HG03039 (cell line): ENCODE data around the gene CCNL2.
"Not testable (repeated sequence)": the region's sequence is repeated elsewhere in the genome, so short reads cannot be mapped to it uniquely, and the experiment has no call there.

Experiments used
- ATAC-seq: cut with Tn5 transposase; IDR thresholded peaks from one replicate; pipeline ENCODE4 v1.9.1; 2021; ENCODE audit warnings: mild to moderate bottlenecking, moderate library complexity; ENCODE audit not compliant: unreplicated experiment

CCNL2 gene

DNA sequence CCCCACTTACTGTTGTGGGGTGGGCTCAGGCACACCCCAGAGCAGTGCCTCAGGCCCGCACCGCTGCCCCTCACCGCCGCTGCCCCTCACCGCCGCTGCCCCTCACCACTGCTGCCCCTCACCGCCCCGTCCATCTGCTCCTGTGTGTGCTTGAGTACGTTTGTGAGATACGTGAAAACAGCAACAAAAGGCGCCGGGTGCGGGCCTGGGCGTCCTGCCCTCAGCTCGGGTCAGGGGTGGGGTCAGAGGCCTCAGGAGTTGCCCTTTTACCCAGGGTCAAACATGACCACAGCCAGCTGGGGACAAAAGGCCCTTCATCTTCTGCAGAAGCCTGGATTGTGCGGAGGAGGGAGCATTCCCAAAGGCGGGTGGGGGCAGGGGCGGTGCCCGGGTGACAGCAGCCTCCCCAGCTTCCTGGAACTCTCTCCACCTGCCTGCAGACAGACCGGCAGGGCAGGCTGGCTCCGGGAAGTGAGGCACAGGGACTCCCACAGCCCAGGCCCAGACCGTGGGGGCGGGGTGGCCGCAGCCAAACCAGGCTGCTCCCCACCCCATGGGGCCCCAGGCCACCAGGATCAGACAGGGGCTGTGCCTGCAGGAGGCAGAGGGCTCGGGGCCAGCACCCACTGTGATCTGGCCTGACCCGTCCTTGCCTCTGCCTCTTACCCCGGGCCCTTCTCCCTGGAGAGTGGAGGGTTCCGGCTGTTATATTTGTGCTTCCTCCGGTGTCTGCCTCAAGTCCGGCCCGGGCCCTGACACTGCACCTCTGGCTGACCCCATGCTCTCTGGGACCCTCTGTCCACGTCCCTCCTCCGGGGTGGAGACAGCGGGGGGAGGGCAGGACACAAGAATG lies 34.0 kb upstream of the CCNL2 start:
- ATAC-seq, result no peak

DNA sequence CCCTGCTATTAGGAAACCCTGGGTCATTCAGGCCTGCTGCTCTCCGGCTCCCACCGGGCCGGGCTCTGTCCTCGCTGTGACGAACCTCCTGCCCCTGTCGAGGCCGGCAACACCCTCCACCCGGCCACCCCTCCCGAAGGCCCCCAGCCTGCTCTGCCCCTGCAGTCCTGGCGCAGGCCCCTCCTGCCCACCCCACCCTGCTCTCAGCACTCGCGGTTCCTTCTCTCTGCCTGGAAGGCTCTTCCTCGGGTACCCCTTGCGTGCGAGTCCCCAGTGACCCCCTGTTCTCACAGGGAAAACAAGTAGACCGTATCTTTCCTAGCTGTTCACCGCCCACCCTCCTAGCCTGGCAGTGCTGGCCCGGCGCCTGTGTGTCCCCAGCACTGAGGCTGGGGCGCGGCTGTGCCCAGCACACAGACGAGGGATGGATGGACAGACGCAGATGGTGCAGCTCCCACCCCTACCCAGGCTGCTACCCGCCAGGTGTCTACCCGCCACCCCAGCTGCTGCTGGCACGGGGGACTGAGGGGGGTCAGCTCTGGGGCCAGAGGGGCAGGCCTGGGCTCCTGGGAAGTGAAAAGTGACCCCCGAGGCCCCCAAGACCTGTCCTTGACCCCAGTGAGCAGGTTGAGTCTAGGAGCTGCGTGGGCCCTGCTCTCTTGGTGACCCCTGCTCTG lies 33.3 kb upstream of the CCNL2 start:
- ATAC-seq, result no peak

DNA sequence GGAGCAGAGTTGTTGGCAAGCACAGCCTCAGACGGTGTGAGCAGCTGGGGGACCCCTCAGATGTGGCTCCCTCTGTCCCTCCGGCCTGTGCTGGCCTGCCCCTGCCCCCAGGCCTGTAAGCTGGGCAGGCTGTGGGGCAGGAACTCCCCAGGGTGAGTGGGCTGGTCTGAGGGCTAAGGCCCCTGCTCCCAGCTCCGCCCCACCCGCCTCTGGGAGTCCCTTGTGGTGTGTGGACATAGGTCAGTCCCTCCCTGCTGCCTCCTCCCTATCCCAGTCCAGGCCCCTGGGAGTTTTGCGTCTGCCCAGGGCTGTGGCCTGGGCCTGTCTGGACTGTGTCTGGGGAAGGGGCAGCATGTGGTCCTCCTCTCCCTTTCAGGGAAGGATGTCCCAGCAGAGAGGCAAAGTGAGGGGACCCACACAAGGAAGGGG lies 32.7 kb upstream of the CCNL2 start:
- ATAC-seq, result no peak

DNA sequence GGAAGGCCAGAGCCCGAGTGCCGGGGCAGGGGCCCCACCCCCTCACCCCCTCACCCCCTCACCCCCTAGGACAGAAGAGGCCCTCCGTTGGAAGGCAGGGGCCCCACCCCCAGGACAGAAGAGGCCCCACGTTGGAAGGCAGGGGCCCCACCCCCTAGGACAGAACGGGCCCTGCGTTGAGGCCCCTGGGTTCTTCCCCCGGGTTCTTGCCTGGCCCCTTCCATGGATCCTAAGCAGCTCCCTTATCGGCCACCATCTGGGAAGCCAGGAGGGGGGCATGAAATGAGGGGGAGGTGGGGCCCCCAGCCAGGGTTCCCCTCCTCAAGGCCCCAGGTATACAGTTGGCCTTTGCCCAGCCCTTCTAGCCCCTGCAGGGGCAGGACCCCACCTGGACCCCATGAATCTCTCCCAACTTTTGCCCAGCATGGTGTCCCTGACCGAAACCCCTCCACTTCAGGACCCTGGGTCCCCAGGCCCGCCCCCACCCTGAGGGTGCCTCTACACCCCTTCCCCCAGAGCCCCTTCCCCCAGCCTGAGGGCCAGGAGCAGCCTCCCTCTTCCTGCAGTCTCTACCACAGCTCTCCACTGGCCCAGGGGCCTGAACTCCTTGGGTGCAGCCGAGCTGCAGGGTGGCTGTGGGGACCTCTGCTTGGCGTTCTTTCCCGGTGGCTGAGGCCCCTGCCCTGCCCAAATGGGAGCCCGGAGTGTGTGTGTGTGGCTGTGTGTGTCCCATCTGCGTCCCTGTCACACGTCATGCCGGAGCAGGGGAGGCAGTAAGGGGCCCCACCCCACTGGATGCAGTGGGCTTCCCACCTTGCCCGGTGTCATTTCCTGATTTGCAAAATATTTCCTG lies 32.1 kb upstream of the CCNL2 start:
- no peak for ATAC-seq

DNA sequence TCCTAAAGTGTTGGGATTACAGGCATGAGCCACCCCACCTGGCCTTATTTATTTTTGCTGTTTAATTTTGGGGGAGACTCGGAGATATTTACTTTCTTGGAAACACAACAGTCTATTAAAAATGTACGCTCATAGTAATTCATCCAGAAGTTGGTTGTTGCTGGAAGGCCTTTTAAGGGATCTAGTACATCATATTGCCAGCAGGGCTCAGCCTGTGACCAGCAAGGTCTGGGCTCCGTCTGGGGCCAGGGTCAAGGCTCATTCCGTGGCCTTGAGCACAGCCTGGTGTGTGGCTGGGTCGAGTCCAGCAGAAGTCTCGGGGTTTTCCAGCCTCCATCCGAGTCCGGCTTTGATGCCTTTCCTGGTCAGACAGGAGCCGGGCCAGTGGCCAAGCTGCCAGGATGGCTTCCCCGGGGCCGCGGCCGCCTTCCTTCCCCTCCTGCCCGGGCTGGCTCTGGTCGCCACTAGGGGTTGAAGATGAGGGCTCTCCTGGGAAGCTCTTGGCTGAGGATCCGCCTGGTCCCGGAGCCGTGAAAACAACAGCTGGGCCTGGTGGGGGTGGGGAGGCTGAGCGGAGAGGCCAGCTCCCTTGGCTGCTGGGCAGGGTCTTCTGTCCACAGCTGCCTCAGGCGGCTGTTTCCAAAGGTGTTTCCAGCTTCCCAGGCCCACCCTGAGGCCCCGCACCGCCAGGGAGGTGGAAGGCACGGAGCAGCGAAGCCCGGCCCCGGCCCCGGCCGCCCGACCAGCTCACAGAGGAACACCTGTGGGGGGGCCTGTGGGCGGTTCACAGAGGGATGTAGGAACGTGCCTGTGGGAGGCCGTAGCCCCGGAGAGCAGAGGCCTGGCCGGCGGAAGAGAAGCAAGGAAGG lies 31.2 kb upstream of the CCNL2 start:
- no peak for ATAC-seq

DNA sequence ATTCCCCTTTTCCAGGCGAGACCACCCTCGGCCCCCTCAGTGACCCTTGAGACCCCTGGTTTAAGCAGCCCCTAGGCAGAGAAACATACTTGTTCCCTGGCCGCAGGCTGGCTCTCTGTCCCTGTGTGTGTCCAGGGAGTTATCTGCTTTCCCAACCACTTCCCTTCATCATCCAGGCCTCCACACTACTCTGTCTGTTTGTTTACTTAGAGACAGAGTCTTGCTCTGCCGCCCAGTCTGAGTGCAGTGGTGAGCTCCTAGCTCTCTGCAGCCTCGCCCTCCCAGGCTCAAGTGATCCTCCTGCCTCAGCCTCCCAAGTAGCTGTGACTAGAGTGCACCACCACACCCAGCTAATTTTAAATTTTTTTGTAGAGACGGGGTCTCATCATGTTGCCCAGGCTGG lies 30.5 kb upstream of the CCNL2 start:
- ATAC-seq, result no peak

DNA sequence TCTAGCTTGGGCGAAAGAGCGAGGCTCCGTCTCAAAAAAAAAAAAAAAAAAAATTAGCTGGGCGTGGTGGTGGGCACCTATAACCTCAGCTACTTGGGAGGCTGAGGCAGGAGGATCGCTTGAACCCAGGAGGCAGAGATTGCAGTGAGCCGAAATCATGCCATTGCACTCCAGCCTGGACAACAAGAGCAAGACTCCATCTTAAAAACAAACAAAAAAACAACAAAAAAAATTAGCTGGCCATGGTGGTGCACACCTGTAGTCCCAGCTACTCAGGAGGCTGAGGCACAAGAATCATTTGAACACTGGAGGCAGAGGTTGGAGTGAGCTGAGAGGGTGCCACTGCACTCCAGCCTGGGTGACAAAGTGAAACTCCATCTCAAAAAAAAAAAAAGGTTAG lies 29.8 kb upstream of the CCNL2 start:
- ATAC-seq, result not testable (repeated sequence)

DNA sequence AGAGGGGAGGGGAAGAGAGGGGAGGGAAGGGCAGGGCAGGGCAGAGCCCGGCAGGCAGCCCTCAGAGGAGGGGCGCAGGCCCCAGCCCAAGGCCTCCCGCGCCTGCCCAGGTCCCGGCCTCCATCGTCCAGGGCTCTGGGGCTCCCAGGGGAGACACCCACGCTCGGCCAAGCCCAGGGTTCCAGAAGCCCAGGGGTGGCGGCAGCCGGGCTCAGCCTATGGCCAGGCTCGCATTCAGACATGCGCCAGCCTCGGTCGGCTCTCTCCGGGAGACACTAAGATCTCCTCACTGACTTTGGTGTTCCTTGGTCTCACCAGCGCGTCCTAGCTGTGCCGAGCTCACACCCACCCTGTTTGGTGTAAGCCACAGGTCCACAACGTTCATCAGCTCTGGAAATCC lies 29.0 kb upstream of the CCNL2 start:
- no peak for ATAC-seq

DNA sequence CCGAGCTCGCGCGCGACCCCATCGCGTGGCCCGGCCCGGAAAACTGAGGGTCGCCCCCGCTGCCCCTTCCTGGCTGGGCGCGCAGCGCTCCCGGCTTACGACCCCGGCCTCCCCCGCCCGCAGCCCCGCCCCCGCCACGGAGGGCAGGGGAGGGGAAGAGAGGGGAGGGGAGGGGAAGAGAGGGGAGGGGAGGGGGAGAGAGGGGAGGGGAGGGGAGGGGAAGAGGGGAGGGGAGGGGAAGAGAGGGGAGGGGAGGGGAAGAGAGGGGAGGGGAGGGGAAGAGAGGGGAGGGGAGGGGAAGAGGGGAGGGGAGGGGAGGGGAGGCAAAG lies 28.6 kb upstream of the CCNL2 start:
- no peak for ATAC-seq

DNA sequence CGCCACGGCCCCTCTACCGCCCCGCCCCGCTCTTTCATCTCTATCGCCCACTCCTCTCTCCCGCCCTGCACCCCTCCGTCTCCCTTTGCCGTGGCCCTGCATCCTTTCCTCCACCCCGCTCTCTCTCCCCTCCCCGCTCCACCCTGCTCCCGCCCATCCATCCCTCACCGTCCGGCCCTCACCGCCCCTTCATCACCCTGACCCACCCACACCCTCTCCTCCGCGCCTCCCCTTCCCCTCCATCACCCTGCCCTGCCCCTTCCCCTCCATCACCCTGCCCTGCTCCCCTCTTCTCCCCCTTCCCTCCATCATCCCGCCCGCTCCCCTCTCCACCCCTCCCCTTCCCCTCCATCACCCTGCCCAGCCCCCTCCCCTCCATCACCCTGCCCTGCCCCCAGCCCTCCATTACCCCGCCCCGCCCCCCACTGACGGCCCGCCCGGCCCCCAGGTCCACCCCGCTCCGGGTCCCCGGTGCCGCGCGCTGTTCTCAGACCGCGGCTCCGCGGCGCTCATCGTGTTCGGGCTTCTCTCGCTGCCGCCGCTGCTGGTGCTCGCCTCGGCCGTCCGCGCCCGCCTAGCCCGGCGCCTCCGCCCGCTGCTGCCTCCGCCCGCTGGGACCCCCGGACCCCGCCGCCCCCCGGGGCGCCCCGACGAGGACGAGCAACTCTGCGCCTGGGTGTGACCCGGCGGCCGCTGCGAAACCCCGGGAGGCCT lies 28.1 kb upstream of the CCNL2 start:
- no peak for ATAC-seq

DNA sequence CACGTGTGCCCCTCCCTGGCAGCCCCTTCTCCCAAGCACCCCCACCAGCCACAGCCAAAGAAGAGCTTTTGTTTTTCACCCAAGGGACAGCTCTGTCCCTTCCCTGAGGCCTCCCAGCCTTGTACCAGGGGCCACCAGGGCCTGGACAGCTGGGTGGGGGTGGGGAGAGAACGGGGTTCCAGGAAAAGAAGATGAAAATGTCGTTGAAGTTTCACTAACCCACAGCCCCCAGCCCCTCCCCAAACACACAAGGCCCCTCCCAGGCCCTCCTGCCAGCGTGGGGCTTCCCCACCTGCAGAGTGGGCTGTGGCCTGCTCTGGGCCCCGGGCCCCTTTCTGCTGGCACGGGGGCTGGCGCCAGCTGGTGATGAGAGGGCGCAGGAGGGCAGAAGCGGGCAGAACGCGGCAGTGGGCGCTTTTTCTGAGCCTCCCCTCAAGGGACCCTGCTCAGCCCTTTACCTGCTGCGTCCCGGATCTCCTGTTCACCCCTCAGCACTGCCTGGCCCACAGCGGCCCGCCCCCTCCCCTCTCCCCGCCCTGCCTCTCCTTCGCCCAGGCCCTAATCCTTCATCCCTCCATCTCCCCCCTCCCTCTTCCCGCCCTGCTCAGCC lies 27.5 kb upstream of the CCNL2 start:
- ATAC-seq, result no peak

DNA sequence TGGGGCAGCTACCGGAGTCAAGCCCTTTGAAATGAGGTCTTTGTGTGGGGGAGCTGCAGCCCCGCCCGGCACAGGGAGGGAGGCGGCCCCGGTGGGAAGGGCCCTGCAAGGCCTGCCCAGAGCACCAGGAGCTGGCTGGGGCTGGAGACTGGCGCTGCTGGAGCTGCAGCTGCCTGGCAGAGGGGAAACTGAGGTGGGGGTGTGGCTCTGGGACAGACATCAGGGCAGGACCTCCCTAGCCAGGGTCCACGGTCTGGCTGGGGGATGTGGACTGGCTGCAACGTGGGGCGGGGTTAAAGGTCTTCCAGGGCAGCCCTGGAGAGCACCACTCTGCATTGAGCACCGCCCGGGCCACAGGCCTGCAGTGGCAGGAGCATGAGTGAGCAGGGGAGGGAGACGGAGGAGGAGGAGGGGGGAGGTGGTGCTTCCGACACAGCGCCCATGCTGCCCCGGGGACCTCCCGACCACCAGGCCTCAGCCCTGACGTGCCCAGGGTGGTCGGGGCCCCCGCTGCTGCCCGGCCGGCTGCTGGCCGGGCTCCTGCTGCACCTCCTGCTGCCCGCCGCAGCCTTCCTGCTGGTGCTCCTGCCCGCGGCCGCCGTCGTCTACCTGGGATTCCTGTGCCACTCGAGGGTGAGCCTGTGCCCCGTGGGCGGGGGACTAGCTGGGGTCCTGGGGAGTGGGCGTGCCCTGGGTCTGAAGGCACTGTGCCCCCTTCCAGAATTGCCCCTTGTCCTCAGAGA lies 26.8 kb upstream of the CCNL2 start:
- no peak for ATAC-seq

DNA sequence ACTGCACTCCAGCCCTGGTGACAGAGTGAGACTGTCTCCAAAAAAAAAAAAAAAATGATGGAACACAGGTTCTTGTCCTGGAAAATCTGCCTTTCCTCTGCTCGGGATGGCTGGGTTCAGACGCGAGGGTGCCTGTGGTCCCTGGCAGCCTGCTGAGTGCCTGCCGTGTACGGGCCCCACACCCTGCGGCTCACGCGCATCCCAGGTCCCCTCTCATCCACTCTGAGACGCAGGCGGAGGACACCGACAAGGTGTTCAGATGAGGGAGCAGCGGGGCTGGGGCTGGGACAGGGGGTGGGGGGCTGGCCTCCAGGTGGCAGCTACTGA lies 26.3 kb upstream of the CCNL2 start:
- no peak for ATAC-seq

DNA sequence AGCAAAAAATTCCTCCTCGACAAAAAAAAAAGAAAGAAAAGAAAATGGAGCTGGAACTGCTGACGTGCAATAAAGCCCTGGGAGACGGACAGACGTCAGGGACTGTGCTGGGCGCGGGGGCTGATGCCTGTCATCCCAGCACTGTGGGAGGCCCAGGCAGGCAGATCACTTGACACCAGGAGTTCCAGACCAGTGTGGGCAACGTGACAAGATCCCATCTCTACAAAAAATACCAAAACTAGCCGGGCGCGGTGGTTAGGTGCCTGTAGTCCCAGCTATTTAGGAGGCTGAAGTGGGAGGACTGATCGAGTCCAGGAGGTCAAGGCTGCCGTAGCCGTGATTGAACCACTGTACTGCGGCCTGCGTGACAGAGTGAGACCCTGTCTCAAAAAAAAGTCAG lies 25.6 kb upstream of the CCNL2 start:
- no peak for ATAC-seq

DNA sequence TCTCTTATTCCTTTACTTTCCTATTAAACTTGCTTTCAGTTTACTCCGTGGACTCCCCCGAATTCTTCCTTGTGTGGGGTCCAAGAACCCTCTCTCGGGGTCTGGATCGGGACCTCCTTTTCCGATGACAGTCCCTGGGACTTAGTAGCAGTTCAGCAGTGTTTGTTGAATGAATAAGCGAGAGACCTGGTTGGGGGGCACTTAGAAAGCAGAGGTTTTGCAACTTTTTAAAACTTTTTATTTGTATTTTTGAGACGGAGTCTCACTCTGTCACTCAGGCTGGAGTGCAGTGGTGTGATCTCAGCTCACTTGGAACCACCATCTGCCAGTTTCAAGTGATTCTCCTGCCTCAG lies 24.1 kb upstream of the CCNL2 start:
- no peak for ATAC-seq

DNA sequence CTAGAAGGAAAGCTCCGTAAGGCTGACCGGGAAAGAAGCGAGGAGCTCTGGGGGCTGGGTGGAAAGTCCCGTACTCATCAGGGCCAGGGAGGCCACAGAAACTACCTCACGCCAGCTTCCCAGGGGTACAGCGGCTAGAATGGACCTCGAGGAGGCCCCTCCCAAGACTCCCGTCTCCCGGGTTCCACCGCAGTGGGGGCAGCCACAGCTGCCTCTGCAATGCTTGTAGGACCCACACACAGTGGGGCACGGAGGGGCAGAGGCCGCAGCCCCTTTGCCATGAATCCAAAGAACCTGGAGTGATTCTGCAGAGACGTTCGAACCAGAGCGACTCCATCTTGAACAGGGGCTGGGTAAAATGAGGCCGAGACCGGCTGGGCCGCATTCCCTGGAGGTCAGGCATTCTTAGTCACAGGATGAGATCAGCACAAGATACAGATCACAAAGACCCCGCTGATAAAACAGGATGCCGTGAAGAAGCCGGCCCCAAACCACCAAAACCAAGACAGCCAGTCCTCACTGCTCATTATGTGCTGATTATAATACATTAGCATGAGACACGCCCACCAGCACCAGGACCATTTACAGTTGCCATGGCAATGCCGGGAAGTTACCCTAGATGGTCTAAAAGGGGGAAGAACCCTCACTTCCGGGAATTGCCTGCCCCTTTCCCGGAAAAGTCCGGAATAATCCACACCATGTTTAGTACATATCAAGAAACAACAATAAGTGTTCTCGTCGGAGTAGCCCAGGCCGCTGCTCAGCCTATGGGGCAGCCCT lies 23.5 kb upstream of the CCNL2 start:
- ATAC-seq, result no peak

DNA sequence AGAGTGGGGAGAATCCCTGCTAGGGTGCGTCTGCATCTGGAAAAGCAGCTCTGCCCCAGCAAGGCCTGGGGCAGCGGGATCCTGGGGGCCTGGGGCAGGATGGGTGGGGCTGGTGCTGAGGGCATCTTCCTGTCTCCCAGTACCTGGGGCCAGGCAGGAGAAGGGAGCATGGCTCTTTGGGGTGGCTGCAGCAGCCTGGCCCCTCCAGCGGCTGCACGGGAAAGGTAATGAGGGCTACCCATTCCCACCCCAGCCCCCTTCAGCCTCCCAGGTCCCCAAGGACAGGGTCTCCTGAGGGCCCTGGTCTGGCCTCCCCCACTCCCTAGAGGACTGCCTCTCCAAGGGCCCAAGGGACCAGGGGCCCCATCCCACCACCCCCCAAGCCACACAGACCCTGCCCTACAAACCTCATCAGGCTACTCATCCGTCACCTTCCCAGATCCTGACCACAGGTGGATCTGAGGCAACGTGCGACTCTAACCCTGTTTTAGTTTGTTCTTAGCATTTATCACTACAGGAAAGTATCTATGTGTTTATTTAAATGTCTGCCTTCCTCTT lies 22.9 kb upstream of the CCNL2 start:
- no peak for ATAC-seq
